Measurements from ENCODE around the gene DNM3. TPM values are rescaled to one million over a fixed set of nuclear protein-coding genes. Genes with fewer than 3 reads are reported as not detected.
"Not testable (repeated sequence)": the region's sequence is repeated elsewhere in the genome, so short reads cannot be mapped to it uniquely, and the experiment has no call there.

Gene DNM3
- total RNA-seq, 2 experiments from 2014 or later, result 0.93 to 1.2 TPM

DNA sequence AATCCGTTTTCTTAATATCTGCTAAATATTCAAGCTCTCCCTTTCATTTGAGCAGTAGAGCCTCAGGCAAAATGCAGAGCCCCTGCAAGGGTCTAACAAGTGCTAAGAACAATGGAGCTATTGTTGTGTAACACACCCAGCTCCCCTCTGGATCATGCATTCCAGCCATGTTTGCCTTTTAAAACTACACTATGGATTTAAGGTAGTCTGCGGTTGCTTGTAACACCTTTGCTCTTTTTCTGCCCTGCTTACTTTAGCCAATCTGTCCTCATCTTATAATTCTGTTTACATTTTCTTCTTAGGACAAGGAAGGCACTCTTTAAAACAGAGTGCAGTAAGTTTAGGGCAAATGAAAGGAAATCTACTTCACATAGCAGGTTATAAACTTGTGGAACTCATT is 519.2 kb downstream of the DNM3 start:
- Mint-ChIP-seq H3K4me3 (no peak overlapping the region), H3K27me3 (no peaks in the 10 kb centered on the region), H3K4me1 (ENCODE audit: low read depth) (peaks cover 48% of the 10 kb centered on the region), H3K36me3 (no peaks in the 10 kb centered on the region), H3K27ac (no peak overlapping the region), H3K9me3 (no peaks in the 10 kb centered on the region)
- CTCF ChIA-PET, result interaction anchor here (1.0 to 3.2 kb wide), 4 partner anchors 16 to 90 kb away, joined by 3 to 25 read pairs (median 4); no protein-coding TSS in a partner anchor
- intact Hi-C loops (cut with micrococcal nuclease), result no loop called here
- DNase-seq, result no peak
- POLR2A ChIA-PET, result no interaction called here

DNA sequence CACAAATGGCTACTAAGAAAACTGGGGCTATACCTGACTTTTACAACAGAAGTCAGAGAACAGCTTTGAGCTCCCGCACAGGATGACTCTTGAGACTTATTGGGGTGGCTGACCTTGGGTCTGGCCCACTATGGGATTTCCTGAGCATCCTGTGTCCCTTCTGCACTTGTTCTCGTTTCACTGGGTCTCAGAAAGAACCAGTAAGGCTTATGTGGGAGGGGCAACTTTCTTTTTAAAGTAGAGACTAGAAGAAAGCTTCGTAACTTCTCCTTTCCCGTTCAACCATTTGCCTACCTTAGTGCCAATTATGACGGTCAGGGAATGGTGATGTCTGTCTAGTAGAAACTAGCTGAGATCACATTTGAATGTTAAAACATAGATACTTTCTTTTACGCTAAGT is 519.7 kb downstream of the DNM3 start:
- Mint-ChIP-seq H3K9me3 (no peaks in the 10 kb centered on the region), H3K27ac (no peak overlapping the region), H3K4me3 (no peak overlapping the region), H3K27me3 (no peaks in the 10 kb centered on the region), H3K36me3 (no peaks in the 10 kb centered on the region), H3K4me1 (ENCODE audit: low read depth) (peaks cover 44% of the 10 kb centered on the region)
- DNase-seq, result no peak
- intact Hi-C loops (cut with micrococcal nuclease), result no loop called here
- ChIA-PET POLR2A (no interaction called here), CTCF (interaction anchor here (3.2 kb wide), 1 partner anchor 39 kb away, joined by 25 read pairs; no protein-coding TSS in a partner anchor)

DNA sequence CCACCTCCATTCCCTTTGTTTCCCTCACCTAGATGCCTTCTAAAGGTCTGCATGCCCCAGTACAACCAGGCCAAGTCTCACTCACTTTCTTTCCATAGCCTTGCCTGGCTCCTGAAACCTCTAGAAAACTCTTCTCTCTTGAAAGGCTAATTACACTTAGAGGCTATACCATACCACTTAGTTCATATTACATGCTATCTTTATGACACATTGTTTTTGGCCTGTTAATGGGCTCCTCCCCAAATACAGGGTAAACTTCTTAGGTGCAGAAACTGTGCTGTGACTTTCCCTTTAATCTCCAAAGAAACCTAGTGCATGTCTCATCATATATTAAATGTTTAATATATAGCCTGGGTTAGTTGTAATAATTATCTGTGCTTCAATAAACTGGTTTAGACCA is 522.6 kb downstream of the DNM3 start:
- ChIA-PET POLR2A (no interaction called here), CTCF (no interaction called here)
- intact Hi-C loops (cut with micrococcal nuclease), result no loop called here
- Mint-ChIP-seq H3K4me3 (no peak overlapping the region), H3K27ac (no peak overlapping the region), H3K36me3 (peaks cover 8% of the 10 kb centered on the region), H3K4me1 (ENCODE audit: low read depth) (peaks cover 19% of the 10 kb centered on the region), H3K9me3 (peaks cover 19% of the 10 kb centered on the region), H3K27me3 (no peaks in the 10 kb centered on the region)
- DNase-seq, result no peak

DNA sequence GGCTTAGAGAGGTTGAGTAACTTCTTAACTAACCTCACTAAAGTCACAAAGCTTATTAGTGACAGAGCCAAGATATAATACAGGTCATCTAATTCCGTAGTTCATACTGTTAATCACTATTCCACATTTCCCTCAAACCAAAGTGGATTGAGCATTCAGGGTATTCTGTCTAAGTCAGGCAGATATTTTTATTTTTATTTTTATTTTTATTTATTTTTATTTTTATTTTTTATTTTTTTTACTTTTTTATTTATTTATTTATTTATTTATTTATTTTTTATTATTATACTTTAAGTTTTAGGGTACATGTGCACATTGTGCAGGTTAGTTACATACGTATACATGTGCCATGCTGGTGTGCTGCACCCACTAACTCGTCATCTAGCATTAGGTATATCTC is 530.3 kb downstream of the DNM3 start:
- H3K36me3 Mint-ChIP-seq; H3K27me3 Mint-ChIP-seq; POLR2A ChIA-PET; H3K4me3 Mint-ChIP-seq; DNase-seq; intact Hi-C loops (cut with micrococcal nuclease); H3K27ac Mint-ChIP-seq: not testable (repeated sequence)
- CTCF ChIA-PET, result interaction anchor here (0.7 kb wide), 1 partner anchor 13 kb away, joined by 3 read pairs; no protein-coding TSS in a partner anchor
- peaks cover 19% of the 10 kb centered on the region for H3K9me3 Mint-ChIP-seq
- H3K4me1 Mint-ChIP-seq (ENCODE audit: low read depth), result peaks cover 14% of the 10 kb centered on the region

GRCh38 chr1:172373864-172374263 is 532.6 kb downstream of the DNM3 start:
- no peak for DNase-seq
- H3K4me1 Mint-ChIP-seq (ENCODE audit: low read depth), result peaks cover 17% of the 10 kb centered on the region
- no peak overlapping the region for H3K4me3 Mint-ChIP-seq
- H3K27me3 Mint-ChIP-seq, result no peaks in the 10 kb centered on the region
- intact Hi-C loops (cut with micrococcal nuclease), result no loop called here
- peaks cover 2% of the 10 kb centered on the region for H3K36me3 Mint-ChIP-seq
- H3K27ac Mint-ChIP-seq, result no peak overlapping the region
- ChIA-PET CTCF (no interaction called here), POLR2A (no interaction called here)
- peaks cover 5% of the 10 kb centered on the region for H3K9me3 Mint-ChIP-seq

- H3K27ac Mint-ChIP-seq, result no peak overlapping the region
- peaks cover 24% of the 10 kb centered on the region for H3K4me1 Mint-ChIP-seq (ENCODE audit: low read depth)
- no peaks in the 10 kb centered on the region for H3K36me3 Mint-ChIP-seq
- no peaks in the 10 kb centered on the region for H3K27me3 Mint-ChIP-seq
- H3K4me3 Mint-ChIP-seq, result no peak overlapping the region
- ChIA-PET CTCF (no interaction called here), POLR2A (no interaction called here)
- intact Hi-C loops (cut with micrococcal nuclease), result no loop called here
- no peak for DNase-seq
- no peaks in the 10 kb centered on the region for H3K9me3 Mint-ChIP-seq
Measured at GRCh38 chr1:172375211-172375631, 533.9 kb downstream of the DNM3 start.

GRCh38 chr1:172376431-172376830 is 535.1 kb downstream of the DNM3 start:
- ChIA-PET POLR2A (interaction anchor here (1.4 kb wide), 1 partner anchor 17 kb away, joined by 4 read pairs; no protein-coding TSS in a partner anchor), CTCF (interaction anchor here (0.7 to 2.9 kb wide), 4 partner anchors 16 to 198 kb away, joined by 3 to 10 read pairs (median 4); no protein-coding TSS in a partner anchor)
- H3K36me3 Mint-ChIP-seq, result no peaks in the 10 kb centered on the region
- peaks cover 34% of the 10 kb centered on the region for H3K4me1 Mint-ChIP-seq (ENCODE audit: low read depth)
- intact Hi-C loops (cut with micrococcal nuclease), result no loop called here
- H3K27ac Mint-ChIP-seq, result no peak overlapping the region
- no peaks in the 10 kb centered on the region for H3K27me3 Mint-ChIP-seq
- H3K4me3 Mint-ChIP-seq, result no peak overlapping the region
- no peaks in the 10 kb centered on the region for H3K9me3 Mint-ChIP-seq
- DNase-seq, result no peak

DNA sequence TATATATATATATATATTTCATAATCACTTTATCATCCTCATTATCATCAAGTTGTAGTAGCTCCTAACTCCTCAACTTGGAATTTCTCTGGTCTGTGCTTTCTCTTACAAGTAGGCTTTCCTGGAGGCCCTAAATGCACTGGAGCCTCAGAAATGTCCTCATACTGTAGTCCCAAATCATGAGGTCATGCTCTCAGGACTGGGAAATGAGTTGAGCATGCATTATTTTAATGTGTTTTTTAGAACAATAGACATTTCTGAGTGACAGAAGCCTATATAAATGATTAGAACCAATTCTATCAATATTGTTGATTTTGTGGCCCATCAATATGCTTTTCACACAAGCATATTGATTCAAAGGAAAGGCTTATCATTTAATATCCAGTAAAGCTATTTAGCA is 536.3 kb downstream of the DNM3 start:
- H3K27me3 Mint-ChIP-seq, result no peaks in the 10 kb centered on the region
- H3K4me3 Mint-ChIP-seq, result no peak overlapping the region
- intact Hi-C loops (cut with micrococcal nuclease), result no loop called here
- H3K36me3 Mint-ChIP-seq, result no peaks in the 10 kb centered on the region
- no peak overlapping the region for H3K27ac Mint-ChIP-seq
- H3K9me3 Mint-ChIP-seq, result no peaks in the 10 kb centered on the region
- CTCF ChIA-PET, result interaction anchor here (0.7 to 2.9 kb wide), 4 partner anchors 16 to 21 kb away, joined by 3 to 10 read pairs (median 3); no protein-coding TSS in a partner anchor
- H3K4me1 Mint-ChIP-seq (ENCODE audit: low read depth), result peaks cover 41% of the 10 kb centered on the region
- POLR2A ChIA-PET, result interaction anchor here (1.4 kb wide), 1 partner anchor 18 kb away, joined by 4 read pairs; no protein-coding TSS in a partner anchor
- DNase-seq, result no peak

DNA sequence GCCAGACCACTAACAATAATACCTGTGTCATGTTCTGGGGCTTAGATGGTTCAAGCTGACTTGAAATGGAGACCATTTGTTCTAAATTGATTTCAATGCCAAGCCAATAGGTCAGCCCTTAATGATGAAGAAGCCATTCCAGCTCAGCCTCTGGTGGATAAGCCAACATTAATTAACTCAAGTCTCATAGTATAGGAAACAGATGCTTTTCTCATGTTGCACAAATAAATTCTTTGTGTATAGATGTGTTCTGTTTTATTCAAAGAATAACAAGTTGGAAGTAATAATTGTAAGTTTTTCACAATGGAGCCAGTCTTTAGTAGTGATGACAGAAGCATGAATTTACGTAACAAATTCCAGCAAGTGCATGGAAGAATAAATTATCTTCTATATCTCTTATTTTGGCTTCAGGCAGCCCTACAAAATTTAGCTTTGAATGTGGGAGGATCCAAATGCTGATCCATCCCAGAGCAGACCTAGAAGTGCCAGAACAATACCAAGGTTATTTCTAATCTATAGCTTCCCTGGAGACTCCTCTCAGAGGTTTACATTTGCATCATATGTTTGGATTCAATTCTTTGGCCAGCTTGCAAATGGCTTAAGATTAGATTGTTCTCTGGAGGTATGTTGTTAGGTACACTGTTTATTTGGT is 536.9 kb downstream of the DNM3 start:
- no peaks in the 10 kb centered on the region for H3K27me3 Mint-ChIP-seq
- no peaks in the 10 kb centered on the region for H3K36me3 Mint-ChIP-seq
- CTCF ChIA-PET, result interaction anchor here (0.7 to 2.9 kb wide), 3 partner anchors 19 to 21 kb away, joined by 3 to 10 read pairs (median 3); no protein-coding TSS in a partner anchor
- peaks cover 41% of the 10 kb centered on the region for H3K4me1 Mint-ChIP-seq (ENCODE audit: low read depth)
- no peak overlapping the region for H3K27ac Mint-ChIP-seq
- intact Hi-C loops (cut with micrococcal nuclease), result no loop called here
- no peak for DNase-seq
- no peak overlapping the region for H3K4me3 Mint-ChIP-seq
- POLR2A ChIA-PET, result no interaction called here
- H3K9me3 Mint-ChIP-seq, result no peaks in the 10 kb centered on the region

- Mint-ChIP-seq H3K27ac (peak overlapping the region; percentile 83), H3K9me3 (no peaks in the 10 kb centered on the region), H3K4me1 (ENCODE audit: low read depth) (peaks cover 28% of the 10 kb centered on the region), H3K4me3 (peak overlapping the region; percentile 48), H3K27me3 (no peaks in the 10 kb centered on the region), H3K36me3 (no peaks in the 10 kb centered on the region)
- POLR2A ChIA-PET, result interaction anchor here (1.0 to 1.1 kb wide), 3 partner anchors 14 to 42 kb away, joined by 3 to 9 read pairs (median 3); no protein-coding TSS in a partner anchor
- CTCF ChIA-PET, result interaction anchor here (0.5 to 1.0 kb wide), 2 partner anchors 19 to 22 kb away, joined by 3 read pairs; no protein-coding TSS in a partner anchor
- intact Hi-C loops (cut with micrococcal nuclease), result loop anchor here (1.0 kb wide), 4 partner anchors 14 to 199 kb away; no protein-coding TSS in a partner anchor
- DNase-seq, result peak; percentile 45
Measured at GRCh38 chr1:172380441-172381244, 539.3 kb downstream of the DNM3 start.

GRCh38 chr1:172381946-172382345 is 540.6 kb downstream of the DNM3 start:
- POLR2A ChIA-PET, result no interaction called here
- CTCF ChIA-PET, result no interaction called here
- Mint-ChIP-seq H3K4me1 (ENCODE audit: low read depth) (peaks cover 27% of the 10 kb centered on the region), H3K27ac (peak overlapping the region; percentile 58), H3K4me3 (no peak overlapping the region), H3K9me3 (no peaks in the 10 kb centered on the region), H3K36me3 (no peaks in the 10 kb centered on the region), H3K27me3 (no peaks in the 10 kb centered on the region)
- no peak for DNase-seq
- intact Hi-C loops (cut with micrococcal nuclease), result loop anchor here (1.0 kb wide), 2 partner anchors 12 to 24 kb away; no protein-coding TSS in a partner anchor

DNA sequence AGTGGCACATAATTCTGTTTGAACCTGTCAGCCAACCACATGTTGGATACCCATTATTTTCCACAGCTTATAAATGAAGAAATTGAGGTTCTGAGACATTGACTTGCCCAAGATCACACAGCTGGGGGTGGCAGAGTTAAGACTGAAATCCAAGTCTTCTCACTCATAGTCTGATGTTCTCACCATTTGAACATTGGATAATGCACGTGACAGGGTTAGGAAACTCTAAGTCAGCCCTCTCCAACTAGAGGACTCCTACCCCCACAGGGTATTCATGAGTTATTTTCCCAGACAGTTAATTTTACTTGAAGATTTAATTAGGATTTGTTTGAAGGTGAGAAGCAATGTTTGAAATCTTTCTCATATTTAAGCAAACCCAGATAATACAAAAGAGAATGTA is 541.1 kb downstream of the DNM3 start:
- Mint-ChIP-seq H3K27me3 (no peaks in the 10 kb centered on the region), H3K27ac (no peak overlapping the region), H3K4me3 (no peak overlapping the region), H3K9me3 (no peaks in the 10 kb centered on the region), H3K36me3 (no peaks in the 10 kb centered on the region), H3K4me1 (ENCODE audit: low read depth) (peaks cover 27% of the 10 kb centered on the region)
- ChIA-PET CTCF (no interaction called here), POLR2A (no interaction called here)
- intact Hi-C loops (cut with micrococcal nuclease), result no loop called here
- no peak for DNase-seq

All from activated CD4-positive, alpha-beta memory T cell treated with anti-CD3 and anti-CD28 coated beads for 36 hours (primary cell).